AML-193 (cell line): ENCODE measurements around the gene KMT2E.

Source experiments
- DNase-seq, 2 experiments: peaks; one replicate each; lab custom pipeline; 2025; lab: John Stamatoyannopoulos, UW

Gene KMT2E

GRCh38 chr7:105010504-105011130, 3.4 kb upstream of the KMT2E start:
- DNase-seq: peak; percentile 17 to 24

GRCh38 chr7:105011141-105011830, 2.7 kb upstream of the KMT2E start:
- no peak for DNase-seq

- no peak for DNase-seq
These were observed 2.0 kb upstream of the KMT2E start for GRCh38 chr7:105011831-105012502.

GRCh38 chr7:105012503-105013220, 1.3 kb upstream of the KMT2E start:
- DNase-seq: peak; percentile 93 to 94

GRCh38 chr7:105013221-105013815, 687 bp upstream of the KMT2E start:
- peak; percentile 54 to 71 for DNase-seq

GRCh38 chr7:105014693-105015389, 836 bp downstream of the KMT2E start:
- peak; percentile 26 to 42 for DNase-seq

- peak in 1 of 2 experiments; percentile 12 for DNase-seq
These were observed 1.5 kb downstream of the KMT2E start for GRCh38 chr7:105015390-105015965.

- DNase-seq: no peak
These were observed 2.2 kb downstream of the KMT2E start for GRCh38 chr7:105016068-105016708.

GRCh38 chr7:105016709-105017656, 3.0 kb downstream of the KMT2E start:
- no peak for DNase-seq

GRCh38 chr7:105017657-105018365, 3.8 kb downstream of the KMT2E start:
- DNase-seq: peak in 1 of 2 experiments; percentile 16

GRCh38 chr7:105019269-105019668, 5.3 kb downstream of the KMT2E start:
- no peak for DNase-seq

- peak in 1 of 2 experiments; percentile 32 for DNase-seq
These were observed 6.9 kb downstream of the KMT2E start for GRCh38 chr7:105020926-105021325.

GRCh38 chr7:105021352-105021751, 7.3 kb downstream of the KMT2E start:
- DNase-seq: no peak

- DNase-seq: no peak
These were observed 8.0 kb downstream of the KMT2E start for GRCh38 chr7:105021967-105022366.

- DNase-seq: no peak
These were observed 8.5 kb downstream of the KMT2E start for GRCh38 chr7:105022458-105022857.

- no peak for DNase-seq
These were observed 10.7 kb downstream of the KMT2E start for GRCh38 chr7:105024734-105025133.

GRCh38 chr7:105026750-105027149, 12.7 kb downstream of the KMT2E start:
- DNase-seq: no peak

- DNase-seq: no peak
These were observed 13.3 kb downstream of the KMT2E start for GRCh38 chr7:105027176-105027853.
